T-helper 1 cell (primary cell): ENCODE results near the gene PIGU.
"Not testable (repeated sequence)": the region's sequence is repeated elsewhere in the genome, so short reads cannot be mapped to it uniquely, and the experiment has no call there.

Experiments
- DNase-seq, 5 donors: peaks; one replicate each; pipeline ENCODE4 v3.0.0-alpha.2; 2012 to 2020

PIGU gene

GRCh38 chr20:34661811-34662210, 15.1 kb downstream of the PIGU start:
- peak in 1 of 5 donors; percentile 11 for DNase-seq

GRCh38 chr20:34658654-34659053, 18.2 kb downstream of the PIGU start:
- not testable (repeated sequence) for DNase-seq

- DNase-seq: no peak
Measured at GRCh38 chr20:34654207-34654744, 22.6 kb downstream of the PIGU start.

DNA sequence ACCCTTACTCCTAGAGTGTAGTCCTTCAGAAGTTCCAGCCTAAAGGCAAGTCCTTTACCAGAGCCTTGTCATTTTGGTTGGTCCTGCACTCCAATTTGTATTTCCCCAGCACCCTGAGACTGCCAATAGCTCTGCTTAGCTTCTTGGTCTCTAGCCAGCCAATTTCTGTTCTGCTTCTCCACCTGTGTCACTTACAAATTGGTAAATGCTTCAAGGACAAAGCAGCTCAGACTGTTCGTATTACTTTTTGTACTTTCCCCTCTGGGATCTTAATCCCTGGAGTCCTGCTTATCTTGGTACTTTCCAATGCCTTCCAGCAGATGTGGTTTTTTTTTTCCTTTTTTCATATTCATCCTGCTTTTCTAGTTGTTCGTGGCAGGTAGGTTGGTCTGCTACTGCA, 25.7 kb downstream of the PIGU start:
- no peak for DNase-seq

GRCh38 chr20:34647737-34648136, 29.2 kb downstream of the PIGU start:
- DNase-seq: no peak

GRCh38 chr20:34644951-34645350, 31.9 kb downstream of the PIGU start:
- no peak for DNase-seq

GRCh38 chr20:34644345-34644744, 32.5 kb downstream of the PIGU start:
- no peak for DNase-seq

DNA sequence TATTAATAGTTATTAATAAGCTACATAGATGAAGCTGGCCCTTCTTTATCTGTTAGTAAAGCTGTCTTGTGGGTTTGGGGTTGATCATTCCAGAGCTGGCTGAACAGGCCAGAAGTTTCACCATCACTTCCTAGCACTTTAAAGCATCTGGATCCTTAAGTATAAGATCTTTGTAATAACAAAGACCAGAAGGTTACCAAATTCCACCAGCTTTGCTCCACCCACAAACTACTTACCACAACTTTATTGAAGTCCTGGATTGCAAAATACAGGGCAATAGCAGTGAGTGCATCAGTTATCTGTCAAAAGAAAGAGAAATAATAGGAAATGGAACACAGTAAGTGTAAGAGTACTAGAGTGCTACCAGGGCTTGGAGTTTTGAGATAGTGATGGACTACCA, 33.0 kb downstream of the PIGU start:
- no peak for DNase-seq

- DNase-seq: no peak
Measured at GRCh38 chr20:34642009-34642408, 34.9 kb downstream of the PIGU start.

DNA sequence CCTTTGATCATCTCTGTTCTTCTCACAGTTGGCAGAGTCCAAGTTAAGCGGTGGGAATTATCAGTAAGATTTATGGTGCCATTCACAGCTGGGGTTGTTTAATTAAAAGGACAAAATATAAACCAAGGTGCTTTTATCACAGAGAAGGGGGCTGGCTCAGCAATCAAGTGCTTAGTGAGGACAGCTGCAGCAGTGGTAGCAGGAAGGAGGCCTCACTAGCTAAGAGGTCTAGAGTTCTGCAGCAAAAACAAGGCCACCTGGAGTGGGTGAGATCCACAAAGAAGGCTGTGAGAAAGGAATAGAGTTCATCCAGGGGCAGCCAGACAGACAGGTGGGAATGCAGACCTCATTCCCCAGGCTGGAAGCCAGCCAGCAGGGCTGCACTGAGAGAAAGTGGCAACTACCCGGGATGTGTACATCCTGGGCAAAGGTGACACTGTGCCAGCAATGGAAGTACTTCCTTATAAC, 37.1 kb downstream of the PIGU start:
- no peak for DNase-seq

DNA sequence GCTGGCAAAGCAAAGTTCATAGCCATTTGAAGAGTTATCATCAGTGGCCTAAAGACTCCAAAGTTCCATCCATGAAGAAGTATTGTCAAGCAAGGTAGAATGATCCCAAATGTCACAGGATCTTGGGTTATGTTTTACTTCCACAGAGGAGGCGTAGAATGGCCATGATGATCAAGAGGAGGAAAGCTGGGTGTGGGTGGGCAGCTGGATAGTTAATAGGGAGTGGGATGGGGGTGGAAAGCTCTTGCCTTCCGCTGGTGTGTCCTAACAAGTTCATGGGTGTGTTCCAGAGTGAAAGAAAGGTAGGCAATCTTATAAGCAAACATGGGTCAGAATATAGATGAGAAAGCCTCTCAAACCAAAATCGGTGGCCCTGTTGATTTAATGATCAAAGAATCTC, 38.4 kb downstream of the PIGU start:
- no peak for DNase-seq

DNA sequence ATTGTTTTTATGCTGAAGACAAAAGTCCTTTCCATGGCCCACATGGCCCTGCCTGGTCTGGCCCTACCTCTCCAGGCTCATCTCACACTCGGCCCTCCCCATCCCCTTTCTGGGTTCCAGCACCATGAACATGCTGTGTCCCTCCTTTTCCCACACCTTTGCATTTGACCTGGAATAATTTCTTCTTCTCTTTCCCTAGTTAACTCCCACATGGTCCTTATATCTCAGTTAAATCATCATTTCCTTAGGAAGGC, 38.9 kb downstream of the PIGU start:
- DNase-seq: no peak

- DNase-seq: no peak
Measured at GRCh38 chr20:34637245-34638038, 39.5 kb downstream of the PIGU start.

DNA sequence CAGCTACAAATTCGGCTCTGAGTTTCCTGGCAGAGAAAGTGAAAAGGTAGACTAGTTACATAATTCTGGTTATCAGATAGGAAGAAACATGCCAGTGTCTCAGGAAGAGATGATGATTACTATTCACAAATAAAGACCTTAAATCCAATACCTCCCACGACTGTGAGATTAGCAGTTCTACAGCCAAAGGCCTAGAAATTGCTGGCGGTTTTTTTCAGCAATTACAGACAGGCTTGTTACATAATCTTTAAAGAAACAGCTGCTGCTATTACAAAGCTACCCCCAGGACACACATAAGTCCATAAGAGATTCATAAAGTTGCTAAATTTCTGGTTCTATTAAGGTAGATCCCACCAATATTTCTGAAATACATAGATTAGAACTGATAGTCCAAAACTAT, 40.2 kb downstream of the PIGU start:
- DNase-seq: no peak

GRCh38 chr20:34634392-34634791, 42.5 kb downstream of the PIGU start:
- no peak for DNase-seq

GRCh38 chr20:34632870-34633452, 43.9 kb downstream of the PIGU start:
- no peak for DNase-seq

GRCh38 chr20:34629904-34630303, 47.0 kb downstream of the PIGU start:
- DNase-seq: no peak

GRCh38 chr20:34629342-34629741, 47.5 kb downstream of the PIGU start:
- no peak for DNase-seq

- DNase-seq: no peak
Measured at GRCh38 chr20:34628026-34628425, 48.9 kb downstream of the PIGU start.

DNA sequence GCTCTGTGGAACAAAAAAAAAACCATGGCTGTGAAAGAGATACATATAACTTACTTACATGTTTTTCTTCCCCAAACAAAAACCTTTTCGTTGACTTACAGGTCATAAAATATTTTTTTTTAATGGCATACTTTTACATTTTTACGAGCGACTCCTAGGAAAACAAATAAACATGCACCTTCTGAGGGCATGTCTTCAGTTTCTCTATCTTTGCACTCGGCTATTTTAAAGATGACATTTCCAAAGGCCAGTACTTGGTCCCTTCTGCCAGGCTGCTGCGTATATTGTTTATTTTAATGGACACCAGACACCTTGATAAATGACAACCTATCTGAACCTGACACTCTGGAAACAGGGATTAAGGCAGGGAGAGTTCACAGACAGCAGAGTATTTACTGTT, 49.4 kb downstream of the PIGU start:
- DNase-seq: no peak

- no peak for DNase-seq
Measured at GRCh38 chr20:34626992-34627391, 49.9 kb downstream of the PIGU start.

DNA sequence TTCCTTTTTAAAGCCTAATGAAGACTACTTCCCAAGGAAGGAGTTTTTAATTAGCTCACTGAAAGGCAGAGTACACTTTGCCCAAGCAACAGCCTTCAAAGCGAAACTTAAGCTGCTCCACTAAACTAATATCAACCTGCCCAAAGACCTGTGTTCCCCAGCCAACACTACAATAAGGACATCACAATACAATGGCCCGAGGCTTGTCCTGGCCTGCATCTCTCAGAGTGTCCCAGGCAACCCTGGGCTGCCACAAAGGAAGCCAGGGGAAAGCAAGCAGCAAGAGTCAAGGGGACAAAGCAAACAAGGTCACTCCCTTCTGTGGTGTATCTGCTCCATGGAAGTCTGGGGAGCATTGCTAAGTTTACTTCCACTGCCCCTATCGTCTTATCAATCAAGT, 52.3 kb downstream of the PIGU start:
- no peak for DNase-seq

DNA sequence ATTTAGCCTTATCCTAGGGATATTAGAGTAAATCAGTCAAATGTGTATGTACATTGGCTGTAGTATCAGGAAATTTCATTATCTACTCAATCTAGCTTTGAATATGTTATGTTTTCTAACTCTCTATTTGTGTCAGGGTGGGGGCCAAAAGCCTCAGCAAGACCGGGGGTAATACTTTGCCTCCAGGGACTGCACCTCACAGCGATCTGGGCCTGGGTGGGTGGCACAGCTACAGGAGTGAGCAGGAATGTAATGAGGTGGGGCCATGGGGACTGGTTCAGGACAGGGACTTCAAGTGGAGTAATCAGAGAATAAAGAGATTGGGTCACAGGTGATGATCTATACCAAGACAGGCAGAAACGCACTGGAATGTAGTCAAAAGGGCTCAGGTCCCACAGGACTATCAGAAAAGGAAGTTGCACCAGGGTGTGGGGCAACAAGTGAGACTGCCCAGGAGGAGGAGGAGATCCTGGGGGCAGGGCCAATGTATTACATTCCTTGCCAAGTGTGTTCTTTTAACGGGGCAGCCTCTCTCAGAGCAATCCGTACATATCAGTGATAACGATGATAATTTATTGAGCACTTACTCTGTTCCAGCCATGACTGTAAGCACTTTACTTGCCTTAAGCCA, 54.0 kb downstream of the PIGU start:
- no peak for DNase-seq
